ENCODE data around the gene MGMT.

The MGMT gene

DNA sequence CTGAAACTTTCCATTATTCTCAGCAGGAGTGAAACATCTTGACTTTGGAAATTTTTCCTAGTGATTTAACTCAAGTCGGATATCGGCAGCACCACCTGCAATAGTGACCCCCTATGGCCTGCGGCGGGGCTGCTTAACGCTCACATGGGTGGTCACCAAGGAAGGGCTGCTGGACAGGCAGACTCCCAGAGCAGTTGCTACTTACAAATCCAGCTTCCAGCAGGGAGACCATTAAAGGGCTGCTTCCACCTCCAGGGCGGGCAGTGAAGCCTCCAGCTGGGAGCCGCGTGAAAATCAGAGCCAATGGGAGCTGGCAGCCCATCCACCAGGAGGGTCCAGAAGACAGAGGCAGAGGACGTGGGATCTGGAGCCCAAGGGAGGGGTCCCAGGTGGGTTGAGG, 122.5 kb downstream of the MGMT start:
- no peak for DNase-seq (ENCODE audit: low read depth in 2 of 2)

DNA sequence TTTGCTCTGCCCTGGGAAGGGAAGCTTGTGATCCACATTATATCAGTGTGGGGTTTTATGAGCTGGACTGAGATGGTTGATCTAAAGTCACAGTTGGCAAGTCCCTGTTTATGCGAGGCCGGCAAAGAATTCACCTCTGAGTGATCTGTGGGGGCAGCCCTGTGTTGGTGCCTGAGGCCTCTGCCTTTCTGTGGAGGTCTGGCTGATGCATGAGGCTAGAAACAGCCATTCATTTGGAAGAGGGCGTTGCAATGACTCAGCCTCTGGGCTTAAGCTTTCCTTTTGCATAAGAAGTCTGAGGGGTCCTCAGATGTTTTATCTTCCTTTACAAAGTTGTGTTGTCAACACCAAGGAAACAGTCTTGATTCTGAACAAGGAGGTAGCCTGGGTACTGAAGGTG, 126.9 kb downstream of the MGMT start:
- DNase-seq (ENCODE audit: low read depth in 2 of 2), result no peak

DNA sequence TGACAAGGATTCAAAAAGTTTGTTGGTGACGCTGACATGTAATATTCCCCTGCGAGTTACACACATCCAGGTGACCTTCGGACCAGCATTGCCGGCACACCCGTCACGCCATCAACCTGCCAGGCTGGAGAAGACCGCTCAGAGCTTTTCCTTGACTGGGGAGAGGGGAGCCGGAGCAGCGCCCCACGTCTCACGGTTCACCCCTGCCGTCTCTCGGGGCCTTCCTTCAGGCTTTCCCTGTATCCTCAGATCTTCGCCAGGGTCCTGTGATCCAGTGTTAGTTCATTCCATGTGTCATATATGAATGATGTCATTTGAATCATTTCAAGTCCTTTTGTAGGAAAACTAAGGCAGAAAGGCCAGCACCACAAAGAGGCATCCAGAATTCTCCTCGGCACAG, 127.8 kb downstream of the MGMT start:
- no peak for DNase-seq (ENCODE audit: low read depth in 2 of 2)

DNA sequence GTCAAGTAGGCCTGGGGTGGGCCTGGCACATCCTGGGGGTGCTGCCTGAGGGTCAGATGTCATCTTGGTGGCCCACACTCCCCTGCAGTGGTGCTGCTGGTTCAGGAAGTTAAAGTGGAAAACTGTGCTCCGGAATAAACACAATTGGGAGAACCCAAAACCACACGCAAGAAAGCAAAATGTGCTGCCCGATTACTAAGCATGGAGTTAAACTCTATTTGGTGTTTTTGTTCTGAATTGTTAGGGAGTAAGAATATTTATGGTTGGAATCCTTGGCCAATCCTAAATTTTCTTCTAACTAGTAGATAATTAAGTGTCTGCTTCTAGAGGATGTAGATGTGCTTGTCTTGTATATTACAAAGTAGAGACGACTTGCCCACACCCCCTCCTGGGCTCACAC, 131.4 kb downstream of the MGMT start:
- DNase-seq (ENCODE audit: low read depth in 2 of 2), result no peak

DNA sequence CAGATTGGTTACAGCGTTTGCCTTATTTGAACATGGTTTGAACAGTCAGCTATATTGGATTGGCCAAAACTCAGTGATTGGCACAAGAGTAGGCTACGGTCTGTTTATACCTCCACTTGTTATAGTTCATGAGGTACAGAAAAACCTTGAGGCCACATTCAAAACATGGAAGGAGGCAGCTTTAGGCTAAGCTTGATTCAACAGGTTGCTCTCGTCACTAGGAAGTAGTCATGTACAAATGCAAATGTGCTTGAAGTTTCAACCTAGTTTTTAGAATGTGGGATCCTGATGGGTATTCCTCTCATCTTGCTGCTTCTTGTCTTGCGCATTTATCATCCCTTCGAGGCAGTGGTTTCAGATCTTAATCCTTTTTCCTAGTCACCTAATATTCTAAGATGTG, 132.1 kb downstream of the MGMT start:
- no peak for DNase-seq (ENCODE audit: low read depth in 2 of 2)

DNA sequence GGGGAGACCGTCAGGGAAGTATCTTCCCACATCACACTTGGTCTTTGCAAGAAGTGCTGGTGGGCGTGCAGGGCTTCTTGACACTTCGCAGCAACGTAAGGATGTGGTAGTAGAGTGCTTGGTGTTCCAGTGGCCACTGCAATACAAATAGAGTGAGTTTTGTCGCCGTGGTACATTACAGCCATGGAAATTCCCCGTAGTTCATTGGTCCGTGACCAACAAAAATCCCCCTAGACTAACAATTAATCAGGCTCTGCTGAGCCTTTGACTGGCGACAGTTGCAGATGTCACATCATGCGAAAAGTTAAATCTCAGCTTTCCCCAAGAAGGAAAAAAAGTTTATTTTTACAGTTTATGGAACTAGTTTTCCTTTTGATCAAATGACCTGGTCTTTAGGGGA, 134.7 kb downstream of the MGMT start:
- DNase-seq (ENCODE audit: low read depth in 2 of 2), result no peak

DNA sequence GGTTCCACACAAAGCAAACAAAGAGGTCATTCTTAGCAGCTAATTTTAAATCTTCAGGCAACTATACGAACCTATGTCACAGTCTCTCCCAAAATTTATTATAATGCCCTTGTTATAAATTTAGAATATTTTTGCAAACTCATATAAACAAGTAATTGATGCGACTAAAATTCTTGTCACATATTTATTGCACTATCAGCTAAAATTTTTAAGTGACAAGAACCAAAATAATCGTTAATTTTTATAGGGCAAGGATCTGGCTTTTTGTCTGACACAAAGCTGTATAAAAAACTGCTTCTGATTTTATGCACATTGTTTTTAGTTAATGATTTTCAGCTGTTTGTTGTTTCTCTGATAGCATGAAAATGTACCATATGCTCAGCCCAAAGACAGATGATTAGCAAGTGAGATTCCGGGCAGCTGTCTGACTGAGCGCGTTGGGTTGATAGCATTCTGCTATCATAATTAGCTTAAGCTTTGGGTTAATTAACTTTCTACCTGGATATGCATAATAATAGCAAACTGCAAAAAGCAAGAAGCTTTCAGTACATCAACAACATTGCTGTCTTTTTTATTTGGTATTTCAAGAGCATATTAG, 136.0 kb downstream of the MGMT start:
- no peak for DNase-seq (ENCODE audit: low read depth in 2 of 2)

DNA sequence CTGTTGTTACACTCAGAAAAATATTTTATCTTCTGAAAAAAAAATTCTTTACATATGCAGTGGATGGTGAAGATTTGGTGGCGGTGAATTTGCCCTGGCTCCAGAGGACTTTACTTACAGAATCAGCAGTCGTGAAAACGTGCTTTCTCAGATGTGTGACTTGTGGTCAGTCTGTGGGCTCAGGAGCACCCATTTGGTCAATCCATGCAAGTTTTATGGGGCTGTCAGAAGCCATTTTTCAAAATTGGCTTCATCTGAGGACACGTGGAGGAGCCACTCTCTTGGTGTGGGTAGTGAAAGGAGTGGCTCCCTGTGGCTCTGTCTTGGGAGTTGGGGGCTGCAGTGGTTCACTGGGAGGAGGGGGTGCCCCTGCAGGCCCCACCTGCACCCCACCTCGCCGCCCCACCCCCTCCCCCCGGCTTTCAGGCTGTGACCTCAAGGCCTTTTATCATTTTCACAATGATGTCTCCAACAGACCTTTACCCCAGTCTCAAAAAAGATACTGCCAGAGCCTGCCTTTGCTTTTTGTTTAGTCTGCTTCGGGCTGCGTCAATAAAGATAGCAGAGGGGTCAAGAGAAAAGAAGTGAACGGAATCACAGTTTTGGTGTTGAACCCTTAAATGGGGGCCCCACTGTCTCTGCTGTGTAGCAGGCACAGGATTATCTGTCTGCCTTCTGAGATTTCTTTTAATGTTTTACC, 137.4 kb downstream of the MGMT start:
- DNase-seq (ENCODE audit: low read depth in 2 of 2), result no peak

DNA sequence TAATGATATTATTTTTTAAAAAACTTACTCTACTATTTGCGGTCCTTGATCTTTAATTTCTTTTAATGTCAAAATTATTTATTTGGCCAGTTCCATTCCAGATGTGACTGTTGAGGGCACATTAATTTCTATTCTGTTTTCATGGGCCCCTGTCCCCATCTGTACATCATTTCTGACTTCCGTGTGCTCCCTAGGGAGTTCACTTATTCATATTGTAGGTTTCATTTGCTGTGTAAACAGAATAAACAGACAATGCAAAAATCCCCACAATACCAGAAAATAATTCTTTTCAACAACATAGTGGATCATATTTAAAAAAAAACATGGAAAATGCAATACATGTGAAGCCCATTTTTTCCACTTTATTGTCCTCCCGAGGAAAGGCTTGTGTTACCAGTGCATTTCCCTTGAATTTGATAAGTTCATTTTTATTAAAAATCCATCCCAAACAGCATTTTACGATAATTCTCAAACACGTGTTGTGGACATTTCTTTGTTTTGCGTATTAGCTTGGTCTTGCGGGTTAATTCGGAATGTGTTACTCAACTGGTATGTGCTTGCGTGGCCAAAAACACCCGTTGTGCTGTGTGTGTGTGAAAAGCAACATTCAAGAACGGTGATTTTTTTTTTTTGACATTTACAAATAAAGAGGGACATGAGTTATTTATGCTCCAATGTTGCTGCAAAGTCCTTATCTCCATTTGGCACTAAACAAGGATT, 138.4 kb downstream of the MGMT start:
- no peak for DNase-seq (ENCODE audit: low read depth in 2 of 2)

DNA sequence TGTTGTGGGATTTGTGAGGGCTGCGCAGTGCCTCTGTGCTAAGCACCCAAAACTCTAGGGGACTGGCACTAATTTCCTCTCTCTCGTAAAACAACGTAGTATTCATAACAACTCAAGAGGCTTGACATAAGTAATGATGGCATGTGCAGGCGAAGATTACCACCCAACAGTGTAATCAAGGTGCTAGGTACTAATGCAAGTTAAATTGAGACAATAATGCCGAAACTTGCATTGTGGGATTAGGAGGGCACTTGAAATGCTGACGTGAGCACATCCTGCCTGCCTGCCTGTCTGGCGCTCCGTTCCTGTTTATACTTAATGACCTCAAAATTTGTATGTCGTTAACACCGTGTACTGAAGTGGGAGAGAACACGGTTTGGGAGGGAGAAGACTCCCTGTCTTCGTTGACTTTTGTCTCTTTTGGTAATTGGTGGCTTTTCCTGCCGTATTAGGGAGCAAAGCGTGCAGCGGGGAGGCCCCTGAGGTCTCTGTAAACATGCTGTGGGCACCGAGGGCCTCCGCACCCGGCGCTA, 139.0 kb downstream of the MGMT start:
- no peak for DNase-seq (ENCODE audit: low read depth in 2 of 2)

DNA sequence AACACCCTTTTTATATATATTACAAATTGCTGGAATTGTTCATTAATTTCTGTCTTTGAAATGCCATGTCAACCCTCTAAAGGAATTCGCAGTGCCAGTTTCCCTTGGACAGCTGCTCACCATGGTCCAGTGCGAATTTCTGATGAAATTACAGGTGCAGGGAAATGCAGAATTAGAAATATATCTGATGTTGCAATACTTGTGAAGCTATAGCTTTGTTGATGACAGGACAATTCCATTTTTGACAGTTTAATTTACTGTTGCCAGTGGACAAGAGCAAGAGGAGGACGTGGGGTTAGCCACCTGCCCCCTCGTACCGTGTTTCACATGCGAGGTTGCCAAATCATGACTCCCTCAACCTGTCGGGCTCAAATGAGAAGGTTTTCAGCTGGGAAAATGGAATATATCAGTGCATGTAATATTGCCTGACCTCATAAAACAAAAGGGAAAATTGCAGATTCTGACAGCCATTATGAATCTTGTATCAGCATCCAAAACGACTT, 140.6 kb downstream of the MGMT start:
- DNase-seq (ENCODE audit: low read depth in 2 of 2), result no peak

DNA sequence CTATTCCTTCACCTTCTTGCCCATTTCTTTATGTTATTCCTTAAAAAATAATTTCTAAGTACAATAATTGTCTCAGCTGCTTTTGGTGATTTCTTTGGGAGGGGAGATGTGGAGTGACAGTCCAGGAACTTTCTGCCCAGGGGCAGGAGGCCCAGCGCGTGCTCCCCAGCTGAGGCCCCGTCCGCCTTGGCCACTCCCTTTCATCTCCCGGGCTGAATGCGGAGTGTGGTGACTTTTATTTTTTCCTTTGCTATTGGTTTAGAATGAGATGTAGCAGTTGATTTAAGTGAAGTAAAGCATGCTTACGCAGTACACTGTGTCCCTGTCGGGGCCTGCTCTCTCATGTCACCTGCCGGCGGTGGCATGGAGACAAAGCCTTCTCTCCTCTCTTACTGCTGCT, 141.6 kb downstream of the MGMT start:
- DNase-seq (ENCODE audit: low read depth in 2 of 2), result no peak

DNA sequence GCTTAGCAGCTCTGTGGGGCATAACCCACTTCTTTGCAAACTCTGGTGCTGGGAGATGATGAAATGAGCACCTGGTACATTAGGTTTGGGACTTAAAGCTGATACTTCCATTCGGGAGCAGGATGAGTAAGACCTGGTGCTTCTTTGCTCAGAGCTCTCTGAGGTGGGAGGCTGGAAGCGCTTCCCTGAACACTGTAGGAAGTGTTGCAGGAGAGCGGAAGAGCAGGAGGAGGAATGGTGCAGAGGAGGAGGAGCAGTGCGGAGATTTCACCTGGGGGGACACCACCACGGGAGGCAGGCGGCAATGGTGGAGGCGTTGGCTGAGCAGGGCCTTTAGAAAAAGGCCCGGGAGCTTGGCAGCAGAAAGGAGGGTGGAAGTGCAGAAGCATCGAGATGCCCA, 142.5 kb downstream of the MGMT start:
- DNase-seq (ENCODE audit: low read depth in 2 of 2), result no peak

DNA sequence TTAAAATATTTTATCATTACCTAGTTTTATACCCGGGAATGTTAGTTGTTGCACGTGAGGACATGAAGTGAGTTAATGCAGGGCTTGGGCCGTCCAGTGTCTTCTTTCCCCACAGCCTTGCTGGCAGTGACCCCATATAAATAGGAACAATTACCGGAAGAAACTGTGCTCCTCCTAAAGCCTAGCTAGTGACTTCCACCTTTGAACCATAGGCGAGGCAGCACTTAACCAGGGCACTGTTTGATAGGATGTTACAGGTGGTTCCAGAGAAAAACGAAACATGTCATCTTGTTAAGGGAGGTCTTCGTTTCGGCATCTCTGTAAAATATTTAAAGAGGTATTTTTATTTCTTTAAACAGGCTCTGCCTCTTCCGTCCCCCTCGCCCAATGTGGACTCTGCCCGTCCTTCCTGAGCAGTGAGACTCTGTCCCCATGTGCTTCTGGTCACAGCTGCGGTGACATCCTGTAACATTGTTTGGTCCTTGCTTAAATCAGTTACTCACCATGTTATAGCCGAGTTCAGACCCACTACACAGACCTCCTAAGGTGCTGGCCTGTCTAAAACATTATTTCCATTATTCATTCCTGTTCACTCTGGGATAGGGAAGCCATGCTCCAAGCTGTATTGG, 145.6 kb downstream of the MGMT start:
- DNase-seq (ENCODE audit: low read depth in 2 of 2), result no peak

DNA sequence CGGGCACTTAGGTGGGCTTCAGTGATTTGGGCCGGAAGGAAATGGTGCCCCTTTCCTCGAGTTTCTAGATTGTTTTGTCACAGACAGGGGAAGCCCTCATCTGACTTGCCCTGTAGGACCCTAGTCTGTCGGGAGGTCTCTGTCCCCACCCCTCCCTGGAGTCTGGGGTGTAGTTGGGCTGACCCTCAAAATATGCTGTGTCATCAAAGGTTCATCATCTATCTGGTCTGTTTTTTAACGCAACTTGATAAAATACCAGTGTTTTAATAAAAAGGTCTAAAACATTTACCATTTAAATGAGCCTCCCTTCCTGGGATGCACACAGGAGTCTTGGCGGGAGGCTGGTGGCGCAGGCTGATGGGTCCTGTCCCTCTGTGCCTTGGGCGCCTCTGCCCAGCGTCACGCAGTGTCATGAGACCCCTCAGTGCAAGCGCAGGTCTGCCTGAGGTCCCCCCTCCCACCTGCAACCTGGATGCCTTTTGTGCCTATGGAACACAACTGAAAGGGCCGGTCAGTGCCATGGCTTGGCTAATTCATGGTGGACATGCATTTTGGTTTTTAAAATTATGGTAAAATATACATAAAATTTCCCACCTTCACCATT, 146.4 kb downstream of the MGMT start:
- no peak for DNase-seq (ENCODE audit: low read depth in 2 of 2)

DNA sequence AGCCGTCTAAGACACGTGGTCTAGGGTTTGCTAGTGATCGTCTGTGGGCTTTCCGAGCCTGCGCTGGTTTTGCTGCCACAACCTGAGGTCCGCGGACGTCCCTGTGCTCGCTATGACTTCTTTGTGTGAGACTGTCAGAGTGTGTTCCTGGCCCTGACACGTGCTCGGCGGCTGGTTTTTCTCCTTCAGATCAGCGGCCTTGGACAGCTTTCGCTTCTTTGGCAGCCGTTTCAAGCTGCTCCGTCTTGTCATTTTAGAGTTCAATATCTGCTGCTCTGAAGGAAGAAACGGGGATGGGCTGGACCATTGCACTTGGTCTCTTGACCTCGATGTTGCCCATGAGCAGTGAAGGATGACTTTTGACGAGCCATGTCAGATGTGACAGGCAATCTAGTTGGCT, 147.3 kb downstream of the MGMT start:
- no peak for DNase-seq (ENCODE audit: low read depth in 2 of 2)

DNA sequence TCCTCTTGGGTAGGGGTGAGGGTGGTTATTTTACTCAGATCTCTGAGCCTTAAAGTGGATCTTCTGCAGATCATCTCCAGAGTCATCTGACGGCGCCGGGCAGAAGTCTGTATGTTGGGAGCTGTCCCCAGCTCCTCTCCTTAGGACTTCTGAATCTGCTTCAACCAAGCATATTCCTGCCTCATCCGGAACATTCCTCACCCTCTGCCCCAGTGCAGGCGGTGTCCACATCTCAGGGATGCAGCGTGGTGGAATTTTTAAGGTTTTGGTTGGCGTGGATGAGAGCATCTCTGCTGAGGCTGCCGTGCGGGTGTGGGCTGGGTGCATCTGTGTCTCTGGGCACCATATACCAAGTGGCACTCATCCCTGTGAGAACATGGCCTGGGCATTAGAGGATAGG, 148.3 kb downstream of the MGMT start:
- DNase-seq (ENCODE audit: low read depth in 2 of 2), result no peak

DNA sequence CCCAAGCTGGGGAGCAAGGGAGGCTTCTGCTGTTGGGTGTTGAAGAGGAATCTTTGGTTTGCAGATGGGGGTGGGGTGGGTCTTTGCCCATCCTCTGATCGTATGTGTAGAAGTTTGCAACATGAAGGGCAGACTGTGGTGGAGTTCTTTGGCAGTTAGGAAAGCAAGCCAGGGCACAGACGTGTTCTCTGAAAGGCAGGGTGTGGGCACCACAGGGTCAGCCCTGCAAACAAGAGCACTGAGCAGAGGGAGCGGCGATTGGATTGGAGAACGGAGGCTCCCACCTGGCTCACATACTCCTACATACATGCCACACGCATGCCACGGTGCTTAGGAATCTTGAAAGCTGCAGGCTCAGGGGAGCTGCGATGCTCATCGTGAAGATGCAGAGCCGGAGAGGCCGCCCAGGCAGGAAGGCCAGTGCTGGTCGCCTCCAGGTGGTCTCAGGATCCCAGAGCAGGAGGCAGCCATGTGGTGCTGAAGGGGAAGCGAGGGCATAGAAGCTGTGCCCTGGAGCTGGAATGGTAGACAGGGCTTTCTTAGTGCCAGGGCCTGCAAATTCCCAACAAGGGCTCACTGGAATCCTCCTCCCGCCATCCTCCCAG, 149.0 kb downstream of the MGMT start:
- DNase-seq (ENCODE audit: low read depth in 2 of 2), result no peak

DNA sequence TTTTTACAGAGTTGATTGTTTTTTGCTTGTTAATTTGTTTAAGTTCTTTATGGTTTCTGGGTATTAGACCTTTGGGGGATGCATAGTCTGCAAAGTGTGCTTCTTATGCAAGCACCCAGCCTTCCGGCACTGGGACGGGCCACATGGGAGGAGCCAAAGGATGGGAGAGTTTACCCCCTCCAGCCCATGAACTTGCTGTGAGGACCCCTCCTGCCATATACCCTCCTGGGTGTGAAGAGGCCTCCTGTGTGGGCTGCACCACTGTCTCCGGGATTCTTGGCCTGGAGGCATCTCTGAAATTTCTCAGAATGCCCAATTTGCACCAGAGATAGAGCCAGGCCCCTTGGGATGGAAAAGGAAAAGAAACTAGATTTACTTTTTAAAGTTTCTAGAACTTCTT, 150.7 kb downstream of the MGMT start:
- DNase-seq (ENCODE audit: low read depth in 2 of 2), result no peak

DNA sequence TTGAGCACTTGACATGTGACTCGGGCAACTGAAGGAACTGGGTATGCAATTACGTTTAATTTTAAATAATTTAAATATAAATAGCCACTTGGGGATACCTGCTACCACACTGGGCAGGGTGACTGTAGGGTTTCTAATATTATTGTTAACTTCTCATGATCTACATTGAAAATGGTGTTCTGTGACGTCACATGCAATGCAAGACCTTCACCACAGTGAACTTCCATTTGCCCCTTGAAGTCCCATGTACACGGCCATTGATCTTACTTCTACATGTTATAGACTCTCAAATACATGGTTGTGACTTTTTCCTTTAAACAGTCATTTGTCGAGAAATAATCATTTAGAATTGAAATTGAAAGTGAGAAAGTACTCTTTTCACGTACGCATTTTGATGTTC, 154.0 kb downstream of the MGMT start:
- no peak for DNase-seq (ENCODE audit: low read depth in 2 of 2)

DNA sequence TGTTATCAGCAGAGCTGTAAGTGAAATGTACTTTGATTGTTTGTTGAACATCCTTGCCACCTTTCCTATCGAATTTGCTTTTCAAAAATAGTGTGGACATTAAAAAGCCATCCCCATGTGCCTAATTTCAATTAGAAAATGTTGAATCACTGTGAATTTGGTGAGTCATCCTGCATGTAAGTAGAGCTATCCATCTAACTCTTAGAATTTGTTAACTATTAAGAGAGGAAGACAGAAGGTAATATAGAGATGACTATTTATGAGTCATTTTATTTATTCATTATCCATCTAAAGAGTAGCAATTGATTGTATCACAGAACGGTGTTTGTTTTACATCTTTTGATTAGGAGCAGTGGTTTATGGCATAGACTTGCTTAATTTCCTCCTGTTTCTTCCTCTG, 154.7 kb downstream of the MGMT start:
- no peak for DNase-seq (ENCODE audit: low read depth in 2 of 2)

DNA sequence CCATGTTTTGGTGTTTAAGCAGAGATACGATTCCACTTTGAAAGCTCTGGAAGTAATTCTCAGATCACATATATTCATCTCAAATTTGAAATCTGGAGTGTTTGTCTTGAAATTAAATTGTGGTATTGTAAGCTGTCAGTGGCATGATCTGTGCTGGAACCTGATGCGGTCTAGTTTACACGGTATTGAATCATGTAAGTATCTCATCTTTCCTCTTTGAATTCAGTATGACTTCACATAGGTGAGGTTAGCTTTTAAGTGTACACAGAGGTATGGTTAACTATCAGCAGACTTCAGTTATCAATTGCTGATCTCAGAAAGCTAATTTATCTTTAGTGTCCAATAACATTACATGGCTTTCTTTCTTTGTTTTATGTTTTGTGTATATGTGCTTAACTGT, 155.2 kb downstream of the MGMT start:
- no peak for DNase-seq (ENCODE audit: low read depth in 2 of 2)

All from stimulated activated CD4-positive, alpha-beta T cell treated with anti-CD3 and anti-CD28 coated beads, Interleukin-15, amount 100 ng/mL, for 48 hours (primary cell).